Activated naive CD8-positive, alpha-beta T cell (primary cell): Measurements from ENCODE around the gene ZBTB5.
A peak's percentile ranks its signal among the peaks of the same experiment; 100 is the strongest.
"Not testable (repeated sequence)": the region's sequence is repeated elsewhere in the genome, so short reads cannot be mapped to it uniquely, and the experiment has no call there.

ENCODE experiments used
- H3K27ac Mint-ChIP-seq: one replicate; pipeline ENCODE4 v1.8.0; 2021; ENCODE audit warnings: mixed read lengths
- H3K27me3 Mint-ChIP-seq: one replicate; pipeline ENCODE4 v1.8.0; 2021; ENCODE audit warnings: mixed read lengths
- H3K36me3 Mint-ChIP-seq: one replicate; pipeline ENCODE4 v1.8.0; 2021; ENCODE audit warnings: mixed read lengths
- H3K4me1 Mint-ChIP-seq: one replicate; pipeline ENCODE4 v1.8.0; 2021; ENCODE audit warnings: low read depth, mixed read lengths
- H3K4me3 Mint-ChIP-seq: one replicate; pipeline ENCODE4 v1.8.0; 2021; ENCODE audit warnings: mild to moderate bottlenecking, mixed read lengths
- H3K9me3 Mint-ChIP-seq: one replicate; pipeline ENCODE4 v1.8.0; 2021; ENCODE audit warnings: low read depth, mixed read lengths

Gene ZBTB5

GRCh38 chr9:37498457-37498856, 33.2 kb upstream of the ZBTB5 start:
- Mint-ChIP-seq H3K4me1 (peaks cover 3% of the 10 kb centered on the region), H3K27me3 (no peaks in the 10 kb centered on the region), H3K36me3 (peaks cover 3% of the 10 kb centered on the region), H3K4me3 (no peak overlapping the region), H3K27ac (no peak overlapping the region), H3K9me3 (no peaks in the 10 kb centered on the region)

DNA sequence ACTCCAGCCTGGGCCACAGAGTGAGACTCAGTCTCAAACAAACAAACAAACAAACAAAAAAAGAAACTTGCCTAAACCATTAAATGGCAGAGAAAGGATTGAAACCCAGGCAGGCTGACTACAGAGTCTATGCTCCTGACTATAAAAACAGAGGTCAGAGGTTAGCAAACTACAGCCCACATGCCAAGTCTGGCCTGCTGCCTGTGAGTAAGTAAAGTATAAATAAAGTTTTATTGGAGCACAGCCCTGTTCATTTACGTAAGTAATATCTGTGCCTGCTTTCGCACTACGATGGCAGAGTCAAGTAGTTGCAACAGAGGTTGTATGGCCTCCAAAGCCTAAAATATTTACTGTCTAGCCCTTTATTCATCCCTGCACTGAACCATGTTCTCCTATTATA, 32.1 kb upstream of the ZBTB5 start:
- Mint-ChIP-seq H3K4me3 (no peak overlapping the region), H3K27ac (no peak overlapping the region), H3K36me3 (peaks cover 5% of the 10 kb centered on the region), H3K4me1 (no peaks in the 10 kb centered on the region), H3K27me3 (no peaks in the 10 kb centered on the region), H3K9me3 (no peaks in the 10 kb centered on the region)

DNA sequence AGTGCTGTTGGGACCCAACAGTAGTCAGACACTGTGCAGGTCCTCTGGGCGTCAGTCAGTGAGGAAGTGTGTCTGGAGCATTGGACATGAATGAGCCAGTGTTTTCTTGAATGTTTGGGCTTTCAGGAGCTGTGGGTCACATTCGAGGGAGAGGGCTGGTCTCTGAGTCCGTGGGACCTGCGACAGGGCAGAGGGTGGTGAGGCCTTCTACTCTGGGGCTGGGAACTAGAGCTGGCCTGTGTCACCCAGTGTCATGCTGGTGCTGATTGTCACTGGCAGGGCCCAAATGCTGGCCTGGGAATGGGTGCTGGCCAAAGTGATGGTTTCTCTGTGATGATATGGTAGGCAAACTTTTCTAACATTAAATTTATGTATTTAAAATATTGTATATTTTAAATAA, 30.8 kb upstream of the ZBTB5 start:
- Mint-ChIP-seq H3K27me3 (no peaks in the 10 kb centered on the region), H3K36me3 (peaks cover 5% of the 10 kb centered on the region), H3K4me3 (no peak overlapping the region), H3K27ac (no peak overlapping the region), H3K9me3 (no peaks in the 10 kb centered on the region), H3K4me1 (peaks cover 4% of the 10 kb centered on the region)

DNA sequence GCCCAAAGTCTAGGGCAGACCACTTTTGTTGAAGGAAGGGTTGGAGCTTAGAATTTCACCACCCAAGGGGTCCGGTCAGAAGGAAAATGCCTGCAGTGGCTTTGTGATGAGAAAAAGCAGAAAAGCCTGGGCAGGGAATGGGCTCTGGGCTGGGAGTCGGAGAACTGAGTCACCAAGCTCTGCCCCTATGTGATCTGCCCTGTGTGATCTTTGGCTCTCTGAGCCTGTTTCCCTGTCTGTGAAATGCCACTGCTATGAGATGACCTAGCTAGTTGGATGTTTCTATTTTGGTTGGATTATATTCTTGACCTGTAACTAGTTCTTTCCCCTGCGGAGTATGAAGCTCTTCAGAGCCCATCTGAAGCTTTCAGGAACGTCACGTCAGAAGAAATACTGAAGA, 30.3 kb upstream of the ZBTB5 start:
- Mint-ChIP-seq H3K27ac (no peak overlapping the region), H3K27me3 (no peaks in the 10 kb centered on the region), H3K4me3 (no peak overlapping the region), H3K9me3 (no peaks in the 10 kb centered on the region), H3K36me3 (peaks cover 5% of the 10 kb centered on the region), H3K4me1 (peaks cover 6% of the 10 kb centered on the region)

- Mint-ChIP-seq H3K9me3 (no peaks in the 10 kb centered on the region), H3K4me1 (peaks cover 30% of the 10 kb centered on the region), H3K4me3 (no peak overlapping the region), H3K36me3 (peaks cover 13% of the 10 kb centered on the region), H3K27me3 (no peaks in the 10 kb centered on the region), H3K27ac (no peak overlapping the region)
Measured at GRCh38 chr9:37491939-37492338, 26.7 kb upstream of the ZBTB5 start.

DNA sequence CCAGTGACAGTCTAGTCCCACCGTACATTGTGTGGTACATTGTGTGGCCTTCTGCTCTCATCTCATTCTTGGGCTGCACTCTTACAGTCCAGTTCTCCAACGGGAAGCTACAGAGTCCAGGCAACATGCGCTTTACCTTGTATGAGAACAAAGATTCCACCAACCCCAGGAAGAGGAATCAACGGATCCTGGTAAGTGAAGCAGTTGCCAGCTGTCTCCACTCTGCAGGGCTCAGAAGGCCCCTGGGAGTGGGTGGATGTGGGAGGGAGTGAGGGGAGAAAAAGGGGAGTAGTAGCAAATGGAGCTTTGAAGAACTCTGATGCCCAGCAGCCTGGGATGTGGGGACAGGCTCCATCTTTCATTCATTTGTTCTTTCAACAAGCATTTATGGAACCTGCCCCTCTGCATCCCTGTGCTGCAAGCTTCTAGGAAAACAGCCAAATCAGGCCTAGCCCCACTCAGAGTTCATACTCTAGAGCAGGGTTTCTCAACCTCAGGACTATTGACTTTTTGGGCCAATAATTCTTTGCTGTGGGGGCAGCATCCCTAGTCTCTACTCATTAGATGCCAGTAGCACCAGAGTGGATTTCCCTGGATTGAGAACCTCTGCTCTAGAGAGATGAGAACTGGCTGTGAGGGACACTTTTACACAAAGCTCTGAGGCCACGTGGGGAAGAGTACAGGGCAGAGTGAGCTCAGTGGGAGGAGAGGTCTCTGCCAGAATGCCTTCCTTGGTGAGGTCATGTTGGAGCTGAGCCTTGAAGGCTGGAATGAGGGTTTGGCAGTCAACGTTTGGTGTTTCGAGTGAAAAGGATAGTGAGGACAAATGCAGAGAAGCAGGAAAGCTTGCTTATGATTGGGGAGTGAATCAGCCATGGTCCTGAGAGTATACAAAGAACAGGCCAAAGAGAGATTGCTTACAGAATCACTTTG, 21.6 kb upstream of the ZBTB5 start:
- Mint-ChIP-seq H3K36me3 (peaks cover 8% of the 10 kb centered on the region), H3K27ac (peak overlapping the region; percentile 89), H3K4me1 (peaks cover 41% of the 10 kb centered on the region), H3K4me3 (peak overlapping the region; percentile 99), H3K27me3 (no peaks in the 10 kb centered on the region), H3K9me3 (no peaks in the 10 kb centered on the region)

DNA sequence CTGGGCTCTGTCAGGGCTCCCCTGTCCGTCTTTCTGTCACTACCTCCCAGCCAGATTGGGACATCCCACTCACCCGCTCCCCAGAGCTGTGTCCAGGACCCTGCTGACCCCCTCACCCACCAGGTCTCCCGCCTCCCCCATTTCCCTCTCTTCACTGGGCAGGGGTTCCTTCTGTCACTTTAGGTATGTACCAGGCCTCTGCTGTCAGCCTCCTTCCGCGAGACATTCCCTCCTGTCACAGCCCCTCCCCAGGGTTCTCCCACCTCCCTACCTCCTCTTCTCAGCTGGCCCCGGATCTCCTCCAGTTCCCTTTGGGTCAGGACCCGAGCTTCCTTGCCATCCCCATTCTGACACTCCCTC, 21.0 kb upstream of the ZBTB5 start:
- Mint-ChIP-seq H3K9me3 (no peaks in the 10 kb centered on the region), H3K36me3 (peaks cover 8% of the 10 kb centered on the region), H3K4me1 (peaks cover 38% of the 10 kb centered on the region), H3K27me3 (peaks cover 5% of the 10 kb centered on the region), H3K4me3 (peak overlapping the region; percentile 99), H3K27ac (peak overlapping the region; percentile 89)

- peaks cover 8% of the 10 kb centered on the region for H3K36me3 Mint-ChIP-seq
- H3K27ac Mint-ChIP-seq, result peak within 1 kb of the TSS; percentile 93
- H3K27me3 Mint-ChIP-seq, result peaks cover 5% of the 10 kb centered on the region
- peak within 1 kb of the TSS; percentile 99 for H3K4me3 Mint-ChIP-seq
- peaks cover 36% of the 10 kb centered on the region for H3K4me1 Mint-ChIP-seq
- no peaks in the 10 kb centered on the region for H3K9me3 Mint-ChIP-seq
Measured at GRCh38 chr9:37485389-37486255, 20.4 kb upstream of the ZBTB5 start, which contains the start of gene POLR1E. POLR1E (plus strand) TSS chr9:37485948; CDS start chr9:37486048, 100 bp downstream.

DNA sequence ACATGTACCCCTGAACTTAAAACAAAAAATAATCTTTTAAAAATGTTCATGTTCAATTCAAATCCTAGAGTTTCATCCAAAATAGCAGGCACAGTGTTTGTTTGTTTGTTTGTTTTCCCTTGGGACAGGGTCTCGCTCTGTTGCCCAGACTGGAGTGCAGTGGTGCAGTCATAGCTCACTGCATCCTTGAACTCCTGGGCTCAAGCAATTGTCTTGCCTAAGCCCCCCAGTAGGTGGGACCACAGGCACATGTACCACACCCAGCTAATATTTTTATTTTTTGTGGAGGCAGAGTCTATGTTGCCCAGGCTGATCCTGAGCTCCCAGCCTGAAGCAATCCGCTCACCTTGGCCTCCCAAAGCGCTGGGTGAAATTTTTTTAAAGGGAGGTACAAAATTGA, 15.5 kb upstream of the ZBTB5 start:
- H3K4me3 Mint-ChIP-seq, result no peak overlapping the region
- no peak overlapping the region for H3K27ac Mint-ChIP-seq
- H3K27me3 Mint-ChIP-seq, result peaks cover 21% of the 10 kb centered on the region
- peaks cover 8% of the 10 kb centered on the region for H3K4me1 Mint-ChIP-seq
- H3K36me3 Mint-ChIP-seq, result no peaks in the 10 kb centered on the region
- H3K9me3 Mint-ChIP-seq, result no peaks in the 10 kb centered on the region

GRCh38 chr9:37477987-37478619, 12.9 kb upstream of the ZBTB5 start:
- not testable (repeated sequence) for H3K36me3 Mint-ChIP-seq, H3K4me1 Mint-ChIP-seq, H3K4me3 Mint-ChIP-seq, H3K9me3 Mint-ChIP-seq, H3K27ac Mint-ChIP-seq
- peaks cover 21% of the 10 kb centered on the region for H3K27me3 Mint-ChIP-seq

DNA sequence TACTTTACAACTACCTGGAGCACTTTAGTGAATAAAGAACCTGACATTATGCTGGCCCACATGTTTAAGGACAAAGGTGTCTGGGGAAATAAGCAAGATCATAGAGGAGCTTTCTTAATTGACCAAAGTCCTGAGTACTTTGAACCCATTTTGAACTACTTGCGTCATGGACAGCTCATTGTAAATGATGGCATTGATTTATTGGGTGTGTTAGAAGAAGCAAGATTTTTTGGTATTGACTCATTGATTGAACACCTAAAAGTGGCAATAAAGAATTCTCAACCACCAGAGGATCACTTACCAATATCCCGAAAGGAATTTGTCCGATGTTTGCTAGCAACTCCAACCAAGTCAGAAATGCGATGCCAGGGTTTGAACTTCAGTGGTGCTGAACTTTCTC, 12.2 kb upstream of the ZBTB5 start:
- not testable (repeated sequence) for H3K9me3 Mint-ChIP-seq, H3K4me1 Mint-ChIP-seq, H3K36me3 Mint-ChIP-seq, H3K27ac Mint-ChIP-seq, H3K4me3 Mint-ChIP-seq
- peaks cover 21% of the 10 kb centered on the region for H3K27me3 Mint-ChIP-seq

DNA sequence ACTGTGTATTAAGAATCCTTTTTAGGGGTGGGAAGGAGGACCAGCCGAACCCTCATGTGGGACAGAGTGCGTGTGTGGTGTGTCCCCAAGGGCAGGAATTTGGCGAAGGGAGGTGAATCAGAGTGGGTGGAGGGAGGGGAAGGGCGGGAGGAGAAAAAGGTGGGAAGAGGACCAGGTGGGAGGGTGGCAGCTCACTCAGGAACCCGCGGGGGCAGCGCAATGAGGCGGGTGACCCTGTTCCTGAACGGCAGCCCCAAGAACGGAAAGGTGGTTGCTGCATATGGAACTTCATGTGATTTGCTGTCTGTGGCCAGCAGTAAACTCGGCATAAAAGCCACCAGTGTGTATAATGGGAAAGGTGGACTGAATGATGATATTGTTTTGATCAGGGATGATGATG, 11.7 kb upstream of the ZBTB5 start:
- Mint-ChIP-seq H3K9me3 (no peaks in the 10 kb centered on the region), H3K27ac (no peak overlapping the region), H3K27me3 (peaks cover 21% of the 10 kb centered on the region), H3K4me1 (peaks cover 6% of the 10 kb centered on the region), H3K36me3 (peaks cover 7% of the 10 kb centered on the region), H3K4me3 (no peak overlapping the region)

- Mint-ChIP-seq H3K4me1 (peaks cover 9% of the 10 kb centered on the region), H3K9me3 (no peaks in the 10 kb centered on the region)
Measured at GRCh38 chr9:37474438-37474837, 9.2 kb upstream of the ZBTB5 start.

GRCh38 chr9:37473982-37474381, 8.7 kb upstream of the ZBTB5 start:
- not testable (repeated sequence) for H3K36me3 Mint-ChIP-seq

More at GRCh38 chr9:37474438-37474837, 9.2 kb upstream of the ZBTB5 start:
- no peak overlapping the region for H3K27ac Mint-ChIP-seq
- H3K27me3 Mint-ChIP-seq, result peaks cover 15% of the 10 kb centered on the region
- H3K4me3 Mint-ChIP-seq, result no peak overlapping the region
- H3K36me3 Mint-ChIP-seq, result peaks cover 7% of the 10 kb centered on the region

More at GRCh38 chr9:37473982-37474381, 8.7 kb upstream of the ZBTB5 start:
- H3K9me3 Mint-ChIP-seq, H3K27ac Mint-ChIP-seq, H3K4me1 Mint-ChIP-seq, H3K4me3 Mint-ChIP-seq: not testable (repeated sequence)
- H3K27me3 Mint-ChIP-seq, result peaks cover 13% of the 10 kb centered on the region
